ENCODE data around the gene NUP107. TPM values are rescaled to one million over a fixed set of nuclear protein-coding genes. Genes with fewer than 3 reads are reported as not detected.

NUP107 gene
- total RNA-seq, 2 experiments from 2014 or later: 156 to 158 TPM

GRCh38 chr12:68755536-68756243 is 68.9 kb downstream of the NUP107 start:
- H3K27ac Mint-ChIP-seq: no peak overlapping the region
- H3K27me3 Mint-ChIP-seq: no peaks in the 10 kb centered on the region
- H3K9me3 Mint-ChIP-seq: no peaks in the 10 kb centered on the region
- no peaks in the 10 kb centered on the region for H3K4me1 Mint-ChIP-seq
- DNase-seq: no peak
- peaks cover 36% of the 10 kb centered on the region for H3K36me3 Mint-ChIP-seq
- H3K4me3 Mint-ChIP-seq: no peak overlapping the region

- peaks cover 18% of the 10 kb centered on the region for H3K36me3 Mint-ChIP-seq
- H3K9me3 Mint-ChIP-seq: no peaks in the 10 kb centered on the region
- no peaks in the 10 kb centered on the region for H3K27me3 Mint-ChIP-seq
- H3K4me1 Mint-ChIP-seq: no peaks in the 10 kb centered on the region
- H3K4me3 Mint-ChIP-seq: no peak overlapping the region
- H3K27ac Mint-ChIP-seq: no peak overlapping the region
- no peak for DNase-seq
Observed at GRCh38 chr12:68759852-68760251, 73.1 kb downstream of the NUP107 start.

DNA sequence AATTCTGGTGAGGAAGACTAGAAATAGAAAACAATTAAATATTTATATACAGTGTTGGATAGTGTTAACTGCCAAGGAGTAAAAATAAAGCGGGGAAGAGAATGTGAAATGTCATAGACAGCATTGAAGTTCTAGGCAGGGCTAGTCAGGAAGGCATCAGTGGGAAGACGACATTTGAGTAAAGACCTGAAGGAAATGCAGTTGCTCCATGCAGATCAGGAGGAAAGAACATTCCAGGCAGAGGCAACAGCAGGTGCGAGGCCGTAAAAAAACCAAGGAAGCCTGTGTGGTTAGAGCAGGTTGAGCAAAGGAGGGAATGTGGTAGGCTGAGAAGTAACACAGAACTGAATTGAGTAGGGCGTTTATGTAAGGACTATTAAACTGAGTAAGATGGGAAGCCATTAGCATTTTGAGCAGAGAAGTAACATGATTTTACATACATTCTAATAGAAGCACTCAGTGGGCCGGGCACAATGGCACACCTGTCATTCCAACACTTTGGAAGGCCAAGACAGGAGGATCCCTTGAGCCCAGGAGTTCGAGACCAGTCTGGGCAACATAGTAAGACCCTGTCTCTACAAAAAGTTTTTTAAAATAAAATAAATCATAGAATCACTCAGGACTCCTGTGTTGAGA is 74.1 kb downstream of the NUP107 start:
- Mint-ChIP-seq H3K27ac (no peak overlapping the region), H3K27me3 (no peaks in the 10 kb centered on the region), H3K36me3 (peaks cover 12% of the 10 kb centered on the region), H3K4me3 (no peak overlapping the region), H3K9me3 (no peaks in the 10 kb centered on the region), H3K4me1 (no peaks in the 10 kb centered on the region)
- no peak for DNase-seq

DNA sequence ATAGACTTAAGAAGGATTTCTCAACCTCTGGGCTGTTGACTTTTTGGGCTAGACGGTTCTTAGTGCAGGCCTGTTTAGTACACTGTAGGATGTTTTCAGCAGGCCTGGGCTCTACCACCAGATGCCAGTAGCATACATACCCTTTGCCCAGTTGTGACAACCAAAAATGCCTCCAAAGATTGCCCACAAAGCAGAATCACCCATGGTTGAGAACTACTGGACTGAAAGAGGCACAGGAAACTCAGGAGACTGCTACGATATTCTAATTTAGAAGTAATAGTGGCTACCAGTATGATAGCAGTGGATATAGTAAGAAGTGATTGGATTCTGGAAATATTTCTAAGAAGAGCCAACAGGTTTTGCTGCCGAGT is 74.6 kb downstream of the NUP107 start:
- H3K36me3 Mint-ChIP-seq: peaks cover 10% of the 10 kb centered on the region

GRCh38 chr12:68761901-68762630 is 75.3 kb downstream of the NUP107 start:
- H3K36me3 Mint-ChIP-seq: peaks cover 7% of the 10 kb centered on the region

More for the DNA sequence above, 74.6 kb downstream of the NUP107 start:
- H3K27me3 Mint-ChIP-seq: no peaks in the 10 kb centered on the region
- no peaks in the 10 kb centered on the region for H3K4me1 Mint-ChIP-seq
- H3K9me3 Mint-ChIP-seq: no peaks in the 10 kb centered on the region
- DNase-seq: no peak
- no peak overlapping the region for H3K4me3 Mint-ChIP-seq
- H3K27ac Mint-ChIP-seq: no peak overlapping the region

GRCh38 chr12:68762691-68763090 is 75.9 kb downstream of the NUP107 start:
- H3K27ac Mint-ChIP-seq: no peak overlapping the region
- H3K27me3 Mint-ChIP-seq: no peaks in the 10 kb centered on the region
- H3K9me3 Mint-ChIP-seq: no peaks in the 10 kb centered on the region
- H3K36me3 Mint-ChIP-seq: peaks cover 7% of the 10 kb centered on the region
- H3K4me3 Mint-ChIP-seq: no peak overlapping the region
- DNase-seq: no peak
- no peaks in the 10 kb centered on the region for H3K4me1 Mint-ChIP-seq

More at GRCh38 chr12:68761901-68762630, 75.3 kb downstream of the NUP107 start:
- Mint-ChIP-seq H3K9me3 (no peaks in the 10 kb centered on the region), H3K4me3 (no peak overlapping the region), H3K27me3 (no peaks in the 10 kb centered on the region), H3K27ac (no peak overlapping the region), H3K4me1 (no peaks in the 10 kb centered on the region)
- no peak for DNase-seq

GRCh38 chr12:68765696-68766095 is 78.9 kb downstream of the NUP107 start:
- DNase-seq: no peak
- no peak overlapping the region for H3K4me3 Mint-ChIP-seq
- H3K4me1 Mint-ChIP-seq: no peaks in the 10 kb centered on the region
- H3K9me3 Mint-ChIP-seq: no peaks in the 10 kb centered on the region
- peaks cover 3% of the 10 kb centered on the region for H3K36me3 Mint-ChIP-seq
- no peaks in the 10 kb centered on the region for H3K27me3 Mint-ChIP-seq
- no peak overlapping the region for H3K27ac Mint-ChIP-seq

DNA sequence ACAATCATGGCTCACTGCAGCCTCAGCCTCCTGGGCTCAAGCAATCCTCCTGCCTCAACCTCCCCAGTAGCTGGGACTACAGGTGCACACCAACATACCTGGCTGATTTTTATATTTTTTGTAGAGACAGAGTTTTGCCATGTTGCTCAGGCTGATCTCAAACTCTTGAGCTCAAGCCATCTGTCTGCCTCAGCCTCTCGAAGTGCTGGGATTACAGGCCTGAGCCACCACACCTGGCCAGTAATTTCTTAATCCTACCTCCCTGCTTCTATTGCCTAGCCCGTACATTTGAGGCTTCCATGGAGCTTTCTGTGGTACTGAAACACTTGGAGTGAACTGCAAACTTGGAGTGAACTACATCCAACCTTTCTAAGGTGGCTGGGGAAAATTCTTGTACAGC is 79.9 kb downstream of the NUP107 start:
- no peaks in the 10 kb centered on the region for H3K27me3 Mint-ChIP-seq
- no peak for DNase-seq
- no peaks in the 10 kb centered on the region for H3K9me3 Mint-ChIP-seq
- H3K4me3 Mint-ChIP-seq: no peak overlapping the region
- no peak overlapping the region for H3K27ac Mint-ChIP-seq
- peaks cover 3% of the 10 kb centered on the region for H3K36me3 Mint-ChIP-seq
- H3K4me1 Mint-ChIP-seq: no peaks in the 10 kb centered on the region

DNA sequence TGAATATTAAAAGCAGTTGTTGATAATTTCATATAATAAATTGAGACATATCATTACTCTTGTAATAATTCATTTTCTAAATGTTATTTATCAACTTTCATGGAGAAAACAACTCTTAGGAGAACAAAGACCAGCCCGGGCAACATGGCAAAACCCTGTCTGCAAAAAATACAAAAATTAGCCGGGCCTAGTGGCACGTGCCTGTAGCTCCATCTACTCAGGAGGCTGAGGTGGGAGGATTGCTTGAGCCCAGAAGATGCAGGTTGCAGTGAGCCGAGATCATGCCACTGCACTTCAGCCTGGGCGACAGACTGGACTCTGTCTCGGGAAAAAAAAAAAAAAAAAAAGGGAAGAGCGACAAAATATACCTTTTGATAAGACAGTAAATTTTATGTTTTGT is 80.4 kb downstream of the NUP107 start:
- Mint-ChIP-seq H3K4me3 (no peak overlapping the region), H3K27me3 (no peaks in the 10 kb centered on the region), H3K27ac (no peak overlapping the region), H3K36me3 (peaks cover 3% of the 10 kb centered on the region), H3K4me1 (no peaks in the 10 kb centered on the region), H3K9me3 (no peaks in the 10 kb centered on the region)
- DNase-seq: no peak

GRCh38 chr12:68768431-68768939 is 81.7 kb downstream of the NUP107 start:
- Mint-ChIP-seq H3K27me3 (no peaks in the 10 kb centered on the region), H3K4me3 (no peak overlapping the region)

DNA sequence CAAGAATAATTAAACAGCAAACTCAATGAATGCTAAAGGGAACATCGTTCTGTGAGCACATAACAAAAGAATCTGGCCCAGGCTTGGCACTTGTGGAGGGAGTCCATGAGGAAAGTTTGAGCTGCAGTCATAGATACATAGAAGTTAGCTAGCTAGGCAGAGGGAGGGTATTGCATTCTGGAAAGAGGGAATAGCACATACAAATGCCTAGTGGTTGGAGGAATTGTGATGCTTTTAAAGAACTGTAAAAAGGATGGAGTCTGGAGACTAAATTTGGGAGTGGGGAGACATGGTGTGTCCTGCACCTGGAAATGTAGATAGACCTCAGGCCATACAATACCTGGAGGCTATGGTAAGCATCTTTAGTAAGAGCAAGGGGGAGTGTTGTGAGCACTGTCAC is 83.2 kb downstream of the NUP107 start:
- Mint-ChIP-seq H3K9me3 (no peaks in the 10 kb centered on the region), H3K36me3 (peaks cover 4% of the 10 kb centered on the region), H3K27me3 (no peaks in the 10 kb centered on the region), H3K4me1 (peaks cover 13% of the 10 kb centered on the region), H3K4me3 (no peak overlapping the region), H3K27ac (no peak overlapping the region)
- no peak for DNase-seq

More at GRCh38 chr12:68768431-68768939, 81.7 kb downstream of the NUP107 start:
- H3K36me3 Mint-ChIP-seq: peaks cover 6% of the 10 kb centered on the region
- no peaks in the 10 kb centered on the region for H3K9me3 Mint-ChIP-seq
- peaks cover 12% of the 10 kb centered on the region for H3K4me1 Mint-ChIP-seq
- DNase-seq: no peak
- no peak overlapping the region for H3K27ac Mint-ChIP-seq

- peaks cover 4% of the 10 kb centered on the region for H3K36me3 Mint-ChIP-seq
- H3K4me1 Mint-ChIP-seq: peaks cover 13% of the 10 kb centered on the region
- no peak for DNase-seq
- H3K4me3 Mint-ChIP-seq: no peak overlapping the region
- no peaks in the 10 kb centered on the region for H3K9me3 Mint-ChIP-seq
- no peaks in the 10 kb centered on the region for H3K27me3 Mint-ChIP-seq
- no peak overlapping the region for H3K27ac Mint-ChIP-seq
Observed at GRCh38 chr12:68771223-68771925, 84.6 kb downstream of the NUP107 start.

- H3K4me1 Mint-ChIP-seq: peaks cover 13% of the 10 kb centered on the region
- H3K27ac Mint-ChIP-seq: peak overlapping the region; percentile 65
- DNase-seq: no peak
- peak overlapping the region; percentile 50 for H3K4me3 Mint-ChIP-seq
- no peaks in the 10 kb centered on the region for H3K27me3 Mint-ChIP-seq
- H3K9me3 Mint-ChIP-seq: no peaks in the 10 kb centered on the region
- H3K36me3 Mint-ChIP-seq: peaks cover 4% of the 10 kb centered on the region
Observed at GRCh38 chr12:68772714-68773113, 85.9 kb downstream of the NUP107 start.

- Mint-ChIP-seq H3K4me1 (peaks cover 13% of the 10 kb centered on the region), H3K27ac (no peak overlapping the region), H3K36me3 (peaks cover 4% of the 10 kb centered on the region), H3K27me3 (no peaks in the 10 kb centered on the region), H3K4me3 (no peak overlapping the region), H3K9me3 (no peaks in the 10 kb centered on the region)
- DNase-seq: no peak
Observed at GRCh38 chr12:68773582-68773981, 86.8 kb downstream of the NUP107 start.

DNA sequence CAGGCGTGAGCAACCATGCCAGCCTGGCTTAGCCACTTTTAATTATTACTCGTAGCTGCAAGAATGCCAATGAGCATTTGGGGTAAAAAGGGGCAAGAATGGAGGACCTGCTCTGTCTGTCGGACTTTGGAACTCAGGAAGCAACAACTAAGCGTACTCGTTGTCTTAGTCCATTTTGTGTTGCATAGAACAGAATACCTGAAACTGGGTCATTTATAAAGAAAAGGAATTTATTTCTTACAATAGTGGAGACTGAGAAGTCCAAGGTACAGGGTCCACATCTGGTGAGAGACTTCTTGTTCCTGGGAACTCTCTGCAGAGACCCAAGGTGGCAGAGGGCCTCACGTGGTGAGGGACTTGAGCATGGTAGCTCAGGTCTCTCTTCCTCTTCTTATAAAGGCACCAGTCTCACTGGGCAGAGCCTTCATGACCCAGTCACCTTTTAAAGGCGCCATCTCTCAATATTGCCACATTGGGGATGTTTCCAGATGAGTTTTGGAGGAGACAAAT is 88.4 kb downstream of the NUP107 start:
- Mint-ChIP-seq H3K4me3 (no peak overlapping the region), H3K36me3 (peaks cover 4% of the 10 kb centered on the region), H3K27me3 (no peaks in the 10 kb centered on the region), H3K4me1 (peaks cover 13% of the 10 kb centered on the region), H3K9me3 (no peaks in the 10 kb centered on the region), H3K27ac (no peak overlapping the region)
- no peak for DNase-seq
